Effector CD8-positive, alpha-beta T cell (primary cell): ENCODE measurements around the gene CTSE.

Experiments
- DNase-seq: peaks from one replicate; lab custom pipeline; 2025; lab: John Stamatoyannopoulos, UW

Gene CTSE

DNA sequence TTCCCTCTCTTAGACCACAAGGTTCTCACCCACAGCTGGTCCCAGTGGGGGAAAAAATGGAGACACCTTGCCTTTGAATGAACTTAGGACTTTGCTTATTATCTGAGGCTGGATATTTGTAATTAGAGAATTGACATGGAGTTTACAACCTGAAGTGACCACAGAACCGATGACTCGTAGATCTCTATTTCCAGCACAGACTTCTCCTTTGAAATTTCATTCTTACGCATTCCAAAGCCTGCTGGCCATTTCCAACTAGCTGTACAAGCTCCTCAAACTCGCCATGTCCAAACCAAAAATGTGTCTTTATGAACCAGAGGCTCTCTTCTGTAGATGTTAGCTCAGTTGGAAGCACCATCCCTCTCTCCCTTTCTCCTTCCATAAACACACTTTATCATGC lies 32.5 kb downstream of the CTSE start:
- DNase-seq, result no peak

DNA sequence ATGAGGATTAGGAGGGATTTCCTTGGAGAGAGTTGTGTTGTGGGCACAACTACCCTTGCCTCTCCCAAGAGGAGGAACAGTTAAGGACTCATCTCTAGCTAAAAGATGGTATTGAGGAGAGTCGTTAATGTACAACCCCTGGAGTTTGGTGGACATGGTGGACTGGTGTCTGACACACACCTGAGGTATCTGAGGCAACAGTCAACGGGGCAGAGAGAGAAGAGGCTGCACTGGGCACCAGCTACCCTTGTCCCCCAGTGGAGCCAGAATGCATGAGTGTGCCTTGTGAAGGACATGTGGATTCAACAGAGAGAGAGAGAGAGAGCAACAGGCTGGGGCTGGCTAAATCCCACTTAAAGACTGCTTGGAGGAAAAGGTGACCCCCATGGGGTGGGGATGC lies 33.5 kb downstream of the CTSE start:
- no peak for DNase-seq

DNA sequence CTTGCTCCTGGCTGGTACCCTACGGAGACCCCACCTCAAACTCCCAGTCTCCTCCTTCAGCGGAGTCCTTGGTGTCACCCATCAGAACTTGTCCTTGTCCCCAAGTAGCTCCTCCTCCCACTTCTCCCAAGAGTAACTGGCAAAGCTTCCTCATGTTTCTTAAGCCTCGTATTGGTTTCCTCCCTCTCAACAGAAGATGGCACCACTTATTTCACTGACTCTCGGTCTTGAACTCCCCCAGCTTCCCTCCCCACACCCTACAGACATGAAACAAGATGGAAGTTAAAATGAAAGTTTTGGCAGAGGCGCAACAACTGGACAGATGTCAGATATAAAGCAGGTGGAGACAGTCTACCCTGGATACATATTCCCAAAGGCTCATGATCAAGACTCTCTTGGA lies 33.9 kb downstream of the CTSE start:
- DNase-seq, result no peak

DNA sequence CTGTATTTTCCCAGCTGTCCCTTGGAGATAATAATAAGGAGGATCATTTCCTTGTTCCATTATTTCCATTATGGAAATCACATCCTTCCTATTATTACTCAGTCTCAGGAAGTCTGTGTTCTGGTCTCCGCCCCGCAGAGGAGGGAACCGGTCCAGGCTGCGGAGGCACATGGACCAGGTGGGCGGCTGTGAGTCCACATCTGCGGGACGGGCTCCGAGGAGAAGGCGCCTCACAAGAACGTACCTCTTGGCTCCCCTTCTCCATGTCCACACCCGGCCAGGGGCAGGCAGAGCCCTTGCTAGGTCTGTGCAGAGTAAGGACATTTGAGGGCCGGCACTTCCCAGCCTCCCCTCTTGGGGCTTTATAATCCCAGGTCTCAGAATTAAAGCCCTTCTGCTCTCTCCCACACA lies 35.1 kb downstream of the CTSE start:
- no peak for DNase-seq

DNA sequence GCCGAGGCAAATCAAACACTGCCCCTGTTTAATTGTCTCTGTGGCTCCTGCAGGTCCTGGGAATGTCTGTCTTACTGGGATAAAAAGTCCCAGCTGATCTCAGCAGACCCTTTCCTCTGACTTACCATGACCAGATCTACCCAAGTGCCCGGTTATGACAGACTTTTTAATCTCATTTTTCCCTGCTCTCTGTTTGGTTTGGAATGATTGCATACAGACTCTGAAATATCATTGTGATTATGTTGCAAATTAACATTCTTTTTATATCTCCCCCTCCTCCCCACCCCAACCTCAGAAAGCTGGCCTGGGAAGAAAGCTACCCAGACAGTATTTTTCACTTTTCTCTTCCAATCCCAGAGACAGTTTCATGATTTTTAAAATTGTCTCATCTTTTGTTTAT lies 36.8 kb downstream of the CTSE start:
- no peak for DNase-seq

DNA sequence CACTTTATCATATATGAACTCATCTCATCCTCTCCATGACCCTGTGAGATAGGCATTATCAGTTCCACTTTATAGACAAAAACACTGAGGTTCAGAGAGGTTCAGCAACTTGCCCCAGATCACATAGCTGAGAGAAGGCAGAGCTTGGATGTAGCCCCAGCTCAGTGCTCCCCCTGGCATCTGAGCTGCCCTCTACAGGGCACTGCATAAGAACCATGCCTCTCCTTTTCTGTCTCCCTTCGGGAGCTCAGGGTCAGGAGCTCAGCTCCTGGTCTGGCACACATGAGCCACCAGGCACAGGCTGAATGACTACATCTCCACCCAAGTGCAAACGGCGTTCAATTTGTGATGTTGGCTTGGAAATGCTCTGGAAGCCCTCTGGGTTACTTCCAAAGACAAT lies 37.4 kb downstream of the CTSE start:
- DNase-seq, result no peak

DNA sequence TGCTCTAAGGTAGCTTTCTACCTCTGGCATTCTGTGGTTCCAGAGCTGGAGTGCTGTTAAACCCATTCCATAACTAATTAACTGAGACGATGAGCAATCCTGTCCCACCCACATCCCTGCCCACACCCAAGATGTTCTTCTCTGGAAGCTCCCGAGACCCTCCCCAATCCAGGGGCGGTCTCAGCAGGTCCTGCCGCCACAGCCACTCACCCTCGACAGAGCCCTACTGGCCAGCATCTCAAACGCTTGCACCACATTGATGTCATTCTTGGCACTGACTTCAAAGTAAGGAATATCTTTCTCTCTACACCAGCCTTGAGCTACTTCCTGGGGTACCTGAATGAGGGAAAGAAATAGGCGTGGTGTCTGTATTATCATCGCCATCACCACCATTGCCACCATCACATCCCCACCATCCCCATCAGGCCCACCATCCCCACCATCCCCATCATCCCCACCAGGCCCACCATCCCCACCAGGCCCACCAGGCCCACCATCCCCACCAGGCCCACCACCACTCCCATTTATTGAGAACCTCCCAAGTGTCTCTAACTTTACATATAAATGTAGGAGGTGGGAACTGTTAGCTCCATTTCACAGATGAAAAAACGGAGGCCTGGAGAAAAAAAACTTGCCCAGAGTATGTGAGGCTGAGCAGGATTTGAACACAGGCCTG lies 38.2 kb downstream of the CTSE start:
- no peak for DNase-seq

DNA sequence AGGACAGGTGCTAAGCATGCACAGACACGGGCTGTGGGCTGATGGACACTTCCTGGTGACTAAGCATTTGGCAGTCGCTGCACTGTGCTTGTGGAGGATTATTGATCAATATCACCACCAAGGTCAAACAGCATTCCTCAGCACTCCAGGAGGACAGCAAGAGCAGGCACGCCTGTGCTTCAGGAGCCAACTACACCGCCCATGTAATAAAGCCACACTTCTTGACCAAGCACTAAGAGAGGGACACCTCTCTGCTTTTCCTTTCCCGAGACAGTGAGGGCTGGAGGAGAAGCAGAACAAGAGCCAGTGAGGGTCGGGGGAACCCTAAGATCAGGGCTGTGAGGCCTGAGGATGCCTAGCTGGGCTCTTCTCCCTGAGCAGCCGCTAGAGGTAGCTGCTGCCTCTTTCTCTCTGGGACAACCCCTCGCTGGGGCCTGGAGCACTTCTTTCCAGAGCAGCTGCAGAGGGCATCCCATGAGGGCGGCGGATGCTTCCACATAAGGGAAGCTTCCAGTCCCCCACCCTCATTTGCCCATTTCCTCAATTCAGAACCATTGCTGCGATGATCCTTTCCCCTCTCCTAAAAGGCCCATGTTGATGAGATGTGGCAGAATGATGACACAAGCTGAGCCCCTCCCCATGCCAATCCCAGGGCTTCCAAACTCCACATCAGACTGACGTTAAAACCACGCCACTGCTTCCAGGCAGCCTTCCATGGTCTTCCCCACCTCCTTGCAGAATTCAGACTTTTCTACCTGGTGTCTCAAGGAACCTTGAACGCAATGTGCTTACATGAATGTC lies 39.6 kb downstream of the CTSE start:
- DNase-seq, result no peak

DNA sequence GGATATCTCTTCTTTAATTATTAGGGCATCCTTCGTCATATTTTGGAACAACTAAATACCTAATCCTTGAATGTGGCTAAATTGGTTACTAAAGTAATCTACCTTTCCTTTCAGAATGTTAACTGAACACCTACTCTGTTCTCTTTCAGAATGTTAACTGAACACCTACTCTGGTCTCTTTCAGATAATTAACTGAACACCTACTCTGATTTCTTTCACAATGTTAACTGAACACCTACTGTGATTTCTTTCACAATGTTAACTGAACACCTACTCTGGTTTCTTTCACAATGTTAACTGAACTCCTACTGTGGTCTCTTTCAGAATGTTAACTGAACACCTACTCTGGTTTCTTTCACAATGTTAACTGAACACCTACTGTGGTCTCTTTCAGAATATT lies 42.4 kb downstream of the CTSE start:
- DNase-seq, result no peak

DNA sequence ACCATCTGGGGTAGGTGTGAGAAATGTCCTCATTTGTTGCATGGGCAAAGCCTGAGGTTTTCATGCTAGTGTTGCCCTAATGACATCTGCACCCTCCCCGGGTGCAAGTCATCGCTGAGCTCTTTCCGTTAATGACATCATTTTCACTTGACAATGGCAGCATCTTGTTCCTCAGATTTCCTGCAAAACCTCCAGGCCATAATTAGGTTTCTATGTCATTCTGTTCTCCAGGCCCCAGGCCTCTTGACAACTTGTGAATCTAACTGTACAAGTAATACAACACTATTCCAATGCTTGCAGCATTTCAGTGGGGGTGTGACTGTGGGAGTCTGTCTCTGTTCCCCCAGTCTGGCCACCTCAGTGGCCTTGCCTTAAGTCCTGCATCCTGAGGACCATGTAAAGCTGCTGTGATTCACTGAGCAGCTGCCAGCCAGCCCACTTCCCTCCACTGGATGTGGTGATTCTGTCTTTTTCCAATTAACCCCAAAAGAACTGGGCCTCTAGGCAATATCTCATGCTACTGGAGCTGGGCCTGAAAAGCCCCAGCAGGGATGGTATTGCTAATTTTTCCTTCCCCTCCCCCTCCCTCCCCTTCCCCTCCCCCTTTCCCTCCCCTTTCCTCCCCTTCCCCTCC lies 43.3 kb downstream of the CTSE start:
- no peak for DNase-seq

DNA sequence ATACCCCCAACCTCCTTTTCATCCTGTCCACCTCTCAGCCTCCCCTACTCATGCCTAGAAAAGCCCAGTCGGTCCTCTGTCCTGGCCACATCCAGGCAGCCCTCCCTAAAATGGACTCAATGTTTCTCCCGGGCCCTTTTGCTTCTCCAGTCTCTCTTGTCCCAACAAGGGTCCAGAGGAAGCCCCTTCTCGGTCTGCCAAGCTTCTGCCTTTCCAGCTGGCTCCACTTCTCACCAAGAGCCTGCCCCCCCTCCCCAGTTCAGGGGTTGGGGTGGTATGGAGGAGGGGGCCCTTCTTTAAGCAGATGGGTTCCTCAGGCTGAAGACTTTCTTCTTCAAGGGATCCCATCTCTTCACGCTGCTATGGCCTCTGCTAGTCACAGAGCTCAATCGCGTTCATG lies 44.4 kb downstream of the CTSE start:
- DNase-seq, result no peak

DNA sequence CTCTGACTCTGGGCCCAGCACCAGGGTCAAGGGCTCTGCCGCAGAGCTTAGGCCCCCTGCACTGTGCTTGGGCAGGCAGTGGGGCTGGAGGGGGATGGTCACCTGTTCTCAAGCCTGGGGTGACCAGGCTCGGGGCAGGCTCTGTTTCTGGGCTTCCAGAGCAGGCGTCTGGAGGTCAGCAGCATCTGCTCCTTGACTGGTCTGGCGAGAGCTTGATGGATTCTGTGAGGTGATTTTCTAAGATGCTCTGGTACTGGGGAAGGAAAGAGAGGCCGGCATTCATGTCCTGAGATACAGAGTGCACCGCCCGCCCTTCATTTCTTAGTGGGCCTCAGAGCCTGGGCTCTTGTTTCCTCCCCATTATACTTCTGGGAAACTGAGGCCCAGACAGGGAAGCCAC lies 45.0 kb downstream of the CTSE start:
- DNase-seq, result no peak

DNA sequence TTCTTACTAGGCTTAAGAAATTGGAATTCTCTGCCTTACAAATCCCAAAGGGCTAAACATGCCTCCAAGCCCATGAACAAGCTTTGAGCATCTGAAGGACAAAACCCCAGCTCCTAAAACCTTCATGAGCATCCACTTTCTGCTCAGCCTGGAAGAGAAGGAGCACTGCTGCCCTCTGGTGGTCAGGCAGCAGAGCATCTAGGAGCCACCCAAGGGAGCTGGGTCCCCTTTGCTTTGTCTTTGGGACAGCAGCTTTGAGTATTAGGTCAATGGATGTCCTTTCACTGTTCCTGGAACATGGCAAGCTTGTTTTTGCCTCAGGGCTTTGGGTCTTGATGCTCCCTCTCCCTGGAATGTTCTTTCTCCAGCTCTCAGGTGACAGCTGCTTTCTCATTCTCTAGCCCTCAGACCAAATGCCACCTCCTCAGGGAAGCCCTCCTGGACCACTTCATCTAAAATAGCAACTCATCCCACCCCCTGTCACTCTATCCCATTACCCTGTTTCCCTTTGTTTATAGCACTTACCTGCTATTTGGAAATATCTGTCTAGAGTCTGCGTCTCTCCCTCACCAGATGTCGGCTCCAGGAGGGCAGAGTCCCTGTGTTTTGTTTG lies 46.2 kb downstream of the CTSE start:
- DNase-seq, result peak; percentile 54

DNA sequence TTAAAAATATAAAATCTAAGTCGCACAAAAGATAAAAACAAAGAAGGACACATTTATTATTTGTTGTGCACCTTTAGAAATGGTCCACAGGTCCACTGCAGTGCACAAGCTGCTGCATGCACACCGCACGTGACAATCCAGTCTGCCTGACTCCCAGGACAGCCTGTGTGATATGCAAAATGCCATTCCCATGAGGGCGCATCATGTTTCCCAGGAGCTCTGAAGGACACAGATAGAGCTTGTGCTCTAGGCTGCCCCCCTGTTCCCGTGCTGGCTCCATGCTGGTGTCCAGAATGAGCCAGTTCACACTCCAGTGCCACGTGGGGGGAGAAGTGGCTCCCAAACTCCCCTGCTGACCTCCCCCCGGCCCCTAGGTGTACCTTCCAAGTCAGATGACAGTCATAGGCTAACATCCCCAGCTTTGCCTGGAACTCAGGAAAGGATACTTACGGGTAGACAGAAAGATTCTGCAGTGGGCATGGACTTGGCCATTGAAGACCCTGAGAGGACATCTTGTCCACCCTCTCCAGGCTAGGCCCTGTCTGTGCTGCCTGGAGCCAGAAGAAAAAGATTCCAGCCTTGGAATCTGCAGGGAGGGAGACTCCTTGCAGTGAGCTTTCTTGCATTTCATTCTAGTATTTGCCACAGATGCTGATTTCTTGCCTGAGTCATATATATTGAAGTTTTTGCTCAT lies 46.8 kb downstream of the CTSE start:
- no peak for DNase-seq

DNA sequence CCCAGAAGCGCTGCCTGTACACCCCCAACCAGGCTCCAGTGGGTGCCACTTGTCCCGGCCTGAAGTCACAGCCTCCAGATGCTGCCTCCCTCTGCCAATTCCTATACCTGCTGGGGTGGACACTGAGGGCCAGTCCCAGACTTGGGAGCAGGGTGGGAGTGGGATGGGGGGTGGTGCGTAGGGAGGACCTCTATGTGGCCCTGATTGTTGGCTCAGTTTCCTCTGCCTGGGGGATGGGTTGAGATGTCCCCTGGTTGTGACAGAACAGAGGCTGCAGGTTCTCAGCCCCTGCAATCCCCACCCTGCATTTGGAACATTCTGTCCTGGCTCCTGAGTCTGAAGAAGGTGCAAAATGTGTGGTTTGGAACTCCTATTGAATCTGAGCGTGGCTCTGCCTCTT lies 47.7 kb downstream of the CTSE start:
- no peak for DNase-seq

DNA sequence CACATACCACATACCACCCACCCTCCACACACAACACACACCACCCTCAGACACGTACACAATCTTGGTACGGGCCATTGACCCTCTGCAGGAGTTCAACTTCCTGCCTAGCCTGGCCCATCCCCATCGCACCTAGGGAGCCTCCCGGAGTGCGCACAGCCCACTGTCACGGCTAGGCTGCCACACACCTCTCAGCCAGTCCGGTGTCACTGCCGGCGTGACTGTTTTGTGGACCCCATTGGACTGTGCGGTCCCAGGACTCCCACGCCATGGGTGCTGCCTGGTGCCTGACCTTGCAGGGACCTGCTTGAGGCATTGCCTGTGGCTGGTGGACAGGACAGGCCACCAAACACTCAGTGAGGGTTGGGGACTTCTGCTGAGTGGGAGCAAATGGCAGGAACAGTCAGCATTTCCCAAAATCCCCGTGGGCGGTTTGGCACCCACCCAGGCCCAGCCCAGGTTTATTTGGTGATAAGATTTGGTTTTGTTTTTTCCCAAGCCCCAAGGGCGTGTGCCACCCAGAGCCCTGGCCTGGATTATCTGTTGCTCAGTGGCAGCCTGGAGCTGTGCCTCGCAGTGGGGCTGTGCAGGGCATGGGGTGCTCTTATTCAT lies 48.2 kb downstream of the CTSE start:
- DNase-seq, result no peak

DNA sequence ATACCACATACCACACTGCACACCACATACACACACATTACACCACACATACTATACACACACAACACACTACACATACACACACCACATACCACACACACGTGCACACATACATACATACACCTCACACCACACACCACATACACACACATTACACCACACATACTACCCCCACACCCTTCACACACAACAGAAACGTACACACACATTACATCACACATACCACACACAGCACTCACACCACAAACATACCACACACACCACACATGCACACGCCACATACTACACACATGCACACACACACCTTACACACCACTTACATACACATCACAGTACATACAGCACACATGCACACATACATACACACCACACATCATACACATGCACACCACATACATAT lies 49.0 kb downstream of the CTSE start:
- DNase-seq, result no peak

DNA sequence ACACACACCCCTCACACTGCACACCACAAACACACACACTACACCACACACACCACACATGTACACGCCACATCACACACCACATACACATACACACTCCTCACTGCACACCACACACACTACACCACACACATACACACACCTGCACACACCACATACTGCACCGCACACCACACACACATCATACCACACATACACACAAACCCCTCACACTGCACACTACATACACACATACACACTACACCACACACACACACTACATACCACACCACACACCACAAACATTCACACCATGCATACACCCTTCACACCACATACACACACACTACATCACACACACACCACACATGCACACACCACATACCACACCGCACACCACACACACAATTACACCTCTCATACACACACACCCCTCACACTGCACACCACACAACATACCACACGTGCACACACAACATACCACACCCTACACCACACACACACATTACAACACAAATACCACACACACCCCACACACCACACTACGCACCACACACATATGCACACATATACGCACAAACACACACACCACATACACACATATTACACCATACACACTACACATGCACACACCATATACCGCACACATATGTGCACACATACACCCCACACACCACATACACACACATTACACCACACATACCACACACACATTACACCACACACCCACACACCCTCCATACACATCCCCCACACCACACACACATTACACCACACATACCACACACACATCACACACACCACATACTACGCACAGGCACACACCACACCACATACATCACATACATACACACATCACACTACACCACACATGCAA lies 50.1 kb downstream of the CTSE start:
- DNase-seq, result no peak

DNA sequence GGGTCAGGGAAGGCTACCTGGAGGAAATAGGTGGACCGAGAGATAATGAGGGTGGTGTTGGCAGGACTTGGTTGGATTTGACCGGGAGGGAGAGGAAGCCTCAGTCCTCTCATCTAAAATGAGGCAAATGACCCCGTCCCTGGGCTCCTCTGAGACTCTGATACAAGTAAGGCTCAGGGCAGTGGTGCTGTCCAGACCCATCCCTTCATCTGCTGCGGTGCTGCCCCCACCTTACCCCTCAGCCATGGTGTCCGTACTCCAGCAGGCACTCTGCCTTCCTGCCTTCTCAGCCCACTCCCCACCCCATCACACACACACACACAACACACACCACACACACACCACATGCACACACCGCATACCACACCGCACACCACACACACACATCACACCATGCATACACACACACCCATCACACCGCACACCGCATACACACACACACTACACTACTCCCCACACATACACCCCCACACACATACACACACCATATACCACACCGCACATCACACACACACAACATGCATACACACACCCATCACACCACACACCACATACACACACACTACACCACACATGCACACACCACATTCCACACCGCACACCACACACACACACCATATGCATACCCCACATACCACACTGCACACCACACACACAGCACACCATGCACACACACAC lies 51.1 kb downstream of the CTSE start:
- DNase-seq, result no peak

DNA sequence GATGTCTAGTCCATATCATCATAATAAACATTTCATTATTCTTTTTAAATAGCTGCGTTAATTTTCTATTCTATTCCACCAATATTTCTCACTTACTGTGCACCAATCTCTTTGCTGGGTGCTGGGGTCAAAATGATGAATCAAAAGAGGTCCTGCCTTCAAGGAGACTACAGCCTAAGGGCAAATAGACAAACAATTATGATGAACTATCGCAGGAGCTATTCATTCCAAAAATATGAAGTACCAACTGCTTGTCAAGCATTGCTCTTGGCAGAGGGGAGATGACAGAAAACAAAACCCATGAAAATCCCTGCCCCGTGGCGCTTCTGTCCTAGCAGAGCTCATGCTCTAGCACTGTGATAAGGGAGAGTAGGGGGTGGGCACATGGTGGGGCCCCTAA lies 51.6 kb downstream of the CTSE start:
- DNase-seq, result no peak
